WERI-Rb-1 (cell line): ENCODE data around the gene IFFO2.

Experiments
- DNase-seq: peaks from one replicate; pipeline ENCODE4 v3.0.0-alpha.2; 2020
- H3K27ac ChIP-seq: fragments of 250-450 bp; sonication (Bioruptor Pico); 2 replicates; pipeline ENCODE4 v1.5.1; 2020; ENCODE audit warnings: mild to moderate bottlenecking, moderate library complexity
- H3K27me3 ChIP-seq: fragments of 250-450 bp; sonication (Bioruptor Pico); 2 replicates; pipeline ENCODE4 v1.5.1; 2021; ENCODE audit warnings: mild to moderate bottlenecking, low read depth, moderate library complexity; ENCODE audit not compliant: insufficient read depth, severe bottlenecking
- H3K36me3 ChIP-seq: fragments of 250-450 bp; sonication (Bioruptor Pico); 2 replicates; pipeline ENCODE4 v1.5.1; 2020; ENCODE audit warnings: mild to moderate bottlenecking, moderate library complexity
- H3K4me3 ChIP-seq: 2 replicates; pipeline ENCODE4 v1.5.1; 2011; ENCODE audit warnings: low read depth, mild to moderate bottlenecking, control low read depth, low read length
- H3K9me3 ChIP-seq: fragments of 250-450 bp; sonication (Bioruptor Pico); 2 replicates; pipeline ENCODE4 v1.5.1; 2021; ENCODE audit warnings: mild to moderate bottlenecking, moderate library complexity; ENCODE audit not compliant: severe bottlenecking
- TF ChIP-seq, protein P1 (sequence below): IDR thresholded peaks from 2 replicates; pipeline ENCODE4 v1.5.1; 2011; ENCODE audit warnings: low read depth, mild to moderate bottlenecking, control low read depth, inconsistent platforms, low read length

IFFO2 gene

DNA sequence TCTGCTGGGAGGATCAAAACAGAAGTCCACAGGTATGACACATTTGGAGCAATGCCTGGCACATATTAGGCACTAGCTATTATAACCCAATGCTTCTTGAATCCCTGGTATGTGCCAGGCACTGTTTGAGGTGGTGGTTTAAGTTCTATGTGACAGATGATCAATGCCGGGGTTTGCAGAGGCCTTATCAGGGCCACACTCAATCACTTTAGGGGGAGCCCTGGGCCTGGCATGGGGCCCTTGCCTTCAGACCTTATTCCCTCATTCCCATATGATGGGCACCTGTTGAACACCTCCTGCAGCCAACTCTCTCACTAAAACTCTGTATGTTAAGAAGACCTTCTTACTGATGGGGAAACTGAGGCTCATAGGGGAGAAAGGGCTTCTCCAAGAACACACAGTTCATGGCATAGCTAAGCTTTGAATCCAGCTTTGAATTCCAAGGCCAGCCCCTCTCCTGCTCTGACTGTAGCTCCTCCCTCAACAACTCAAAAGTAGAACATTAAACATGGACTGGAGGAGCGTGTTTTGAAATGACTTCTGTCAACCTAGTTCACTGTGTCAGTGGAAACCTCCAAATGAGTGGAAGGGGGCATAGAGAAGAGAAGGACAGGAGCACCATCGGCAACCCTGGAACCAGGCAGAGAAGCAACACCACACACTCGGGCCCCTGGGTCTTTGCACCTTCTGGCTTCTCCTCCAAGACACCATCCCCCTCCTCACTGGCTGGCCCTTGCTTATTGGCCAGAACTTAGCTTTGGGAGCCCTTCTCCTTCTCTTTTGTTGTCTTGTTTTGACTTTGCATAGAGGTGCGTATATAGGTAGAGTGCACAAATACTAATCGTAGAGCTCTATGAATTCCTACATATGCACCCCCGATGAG lies 6.6 kb upstream of the IFFO2 start:
- DNase-seq: no peak
- Histone ChIP-seq H3K4me3 (no peak overlapping the region), H3K9me3 (no peaks in the 10 kb centered on the region), H3K27ac (no peak overlapping the region), H3K36me3 (no peaks in the 10 kb centered on the region), H3K27me3 (no peaks in the 10 kb centered on the region)
- TF ChIP-seq, protein P1, sequence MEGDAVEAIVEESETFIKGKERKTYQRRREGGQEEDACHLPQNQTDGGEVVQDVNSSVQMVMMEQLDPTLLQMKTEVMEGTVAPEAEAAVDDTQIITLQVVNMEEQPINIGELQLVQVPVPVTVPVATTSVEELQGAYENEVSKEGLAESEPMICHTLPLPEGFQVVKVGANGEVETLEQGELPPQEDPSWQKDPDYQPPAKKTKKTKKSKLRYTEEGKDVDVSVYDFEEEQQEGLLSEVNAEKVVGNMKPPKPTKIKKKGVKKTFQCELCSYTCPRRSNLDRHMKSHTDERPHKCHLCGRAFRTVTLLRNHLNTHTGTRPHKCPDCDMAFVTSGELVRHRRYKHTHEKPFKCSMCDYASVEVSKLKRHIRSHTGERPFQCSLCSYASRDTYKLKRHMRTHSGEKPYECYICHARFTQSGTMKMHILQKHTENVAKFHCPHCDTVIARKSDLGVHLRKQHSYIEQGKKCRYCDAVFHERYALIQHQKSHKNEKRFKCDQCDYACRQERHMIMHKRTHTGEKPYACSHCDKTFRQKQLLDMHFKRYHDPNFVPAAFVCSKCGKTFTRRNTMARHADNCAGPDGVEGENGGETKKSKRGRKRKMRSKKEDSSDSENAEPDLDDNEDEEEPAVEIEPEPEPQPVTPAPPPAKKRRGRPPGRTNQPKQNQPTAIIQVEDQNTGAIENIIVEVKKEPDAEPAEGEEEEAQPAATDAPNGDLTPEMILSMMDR: no peak

DNA sequence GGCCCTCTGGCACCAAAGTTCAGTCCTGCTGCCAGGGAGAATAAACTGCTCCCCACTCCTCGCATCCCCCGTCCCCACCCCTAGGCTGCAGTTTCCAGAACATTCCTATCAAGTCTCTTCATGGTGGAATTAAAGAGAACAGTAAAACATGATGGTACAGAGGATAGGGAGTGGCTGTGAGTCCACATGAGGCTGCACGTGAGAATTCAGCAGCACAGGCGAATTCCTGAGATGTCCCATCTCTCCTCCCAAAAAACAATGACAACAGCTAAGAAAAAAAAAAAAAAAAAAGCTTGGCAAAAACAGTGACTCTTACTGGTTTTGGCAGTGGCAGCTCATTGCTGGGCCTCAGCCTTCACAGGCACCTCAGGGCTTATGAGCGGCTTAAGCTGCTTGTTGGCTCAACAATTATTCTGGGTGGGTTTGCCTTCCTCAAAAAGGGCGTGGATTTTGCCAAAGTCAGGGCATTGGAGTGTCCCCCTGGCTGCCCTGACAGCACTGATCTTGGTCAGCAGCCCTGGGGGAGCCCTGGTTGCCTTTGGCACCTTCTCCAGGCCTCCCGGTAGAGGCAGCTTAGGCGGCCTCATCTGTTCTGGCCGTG lies 5.7 kb upstream of the IFFO2 start:
- H3K27me3 ChIP-seq: no peaks in the 10 kb centered on the region
- DNase-seq: no peak
- TF ChIP-seq, protein P1: no peak
- H3K27ac ChIP-seq: no peak overlapping the region
- no peaks in the 10 kb centered on the region for H3K36me3 ChIP-seq
- no peaks in the 10 kb centered on the region for H3K9me3 ChIP-seq
- H3K4me3 ChIP-seq: no peak overlapping the region

DNA sequence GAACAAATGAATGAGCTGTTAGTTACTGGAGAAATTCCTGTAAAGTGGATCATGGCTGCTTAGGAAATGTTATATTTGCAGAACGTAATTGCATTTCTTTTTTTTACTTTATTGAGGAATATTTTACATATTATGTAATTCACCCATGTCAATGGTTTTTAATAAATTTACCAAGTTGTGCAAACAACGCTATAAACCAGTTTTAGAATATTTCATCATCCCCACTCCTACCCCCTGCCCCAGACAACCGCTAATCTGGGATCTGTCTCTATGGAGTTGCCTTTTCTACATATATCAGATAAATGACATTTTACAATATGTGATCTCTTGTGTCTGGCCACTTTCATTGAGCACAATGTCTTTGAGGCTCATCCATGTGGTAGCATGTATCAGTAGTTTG lies 4.3 kb upstream of the IFFO2 start:
- TF ChIP-seq, protein P1: no peak
- Histone ChIP-seq H3K27me3 (no peaks in the 10 kb centered on the region), H3K4me3 (no peak overlapping the region), H3K27ac (no peak overlapping the region), H3K9me3 (no peaks in the 10 kb centered on the region), H3K36me3 (no peaks in the 10 kb centered on the region)
- DNase-seq: no peak

DNA sequence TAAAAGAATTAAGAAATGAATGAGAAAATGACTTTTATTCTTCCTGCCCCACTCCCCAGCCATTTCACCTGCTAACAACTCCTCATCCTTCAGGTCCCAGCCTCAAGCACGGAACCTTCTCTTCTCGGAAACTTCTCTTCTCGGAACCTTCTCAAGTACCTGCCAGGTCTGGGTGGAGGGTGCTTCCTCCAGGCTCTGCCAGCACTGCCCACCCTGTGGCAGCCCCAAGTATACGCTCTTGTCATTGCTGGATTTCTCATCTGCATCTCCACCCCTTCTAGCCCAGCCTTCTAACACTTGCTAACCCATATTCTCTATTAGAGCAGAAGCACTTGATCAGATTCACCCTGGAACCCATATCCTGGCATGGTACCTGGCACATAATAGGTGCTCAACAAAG lies 3.9 kb upstream of the IFFO2 start:
- H3K9me3 ChIP-seq: no peaks in the 10 kb centered on the region
- H3K4me3 ChIP-seq: no peak overlapping the region
- no peak overlapping the region for H3K27ac ChIP-seq
- H3K27me3 ChIP-seq: no peaks in the 10 kb centered on the region
- DNase-seq: no peak
- H3K36me3 ChIP-seq: no peaks in the 10 kb centered on the region
- TF ChIP-seq, protein P1: no peak

DNA sequence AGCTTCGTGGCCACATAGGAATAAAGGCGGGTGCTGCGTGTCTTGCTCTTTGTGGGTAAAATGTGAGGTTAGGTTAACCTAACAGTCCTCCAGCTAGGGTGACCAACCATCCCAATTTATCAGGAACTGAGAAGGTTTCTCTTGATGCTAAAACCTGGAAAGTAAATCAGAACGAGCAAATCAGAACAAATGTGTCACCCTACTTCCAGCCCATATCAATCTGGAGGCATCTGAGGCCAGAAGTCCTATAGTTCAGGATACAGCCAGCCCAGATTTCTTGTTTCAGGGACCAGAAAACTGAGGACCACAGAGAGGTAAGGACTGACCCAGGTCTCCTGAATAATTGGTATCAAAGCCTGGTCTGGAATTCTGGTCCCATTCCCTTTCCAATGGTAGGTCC lies 3.1 kb upstream of the IFFO2 start:
- TF ChIP-seq, protein P1: no peak
- no peaks in the 10 kb centered on the region for H3K9me3 ChIP-seq

More for the DNA sequence above, 3.1 kb upstream of the IFFO2 start:
- H3K27me3 ChIP-seq: no peaks in the 10 kb centered on the region
- no peak overlapping the region for H3K4me3 ChIP-seq
- no peaks in the 10 kb centered on the region for H3K36me3 ChIP-seq
- no peak overlapping the region for H3K27ac ChIP-seq
- no peak for DNase-seq
